HG02943 (cell line): ENCODE measurements around the gene CCT6A.
"Not testable (repeated sequence)": the region's sequence is repeated elsewhere in the genome, so short reads cannot be mapped to it uniquely, and the experiment has no call there.

Source experiments
- ATAC-seq: cut with Tn5 transposase; IDR thresholded peaks from one replicate; pipeline ENCODE4 v1.9.1; 2021; ENCODE audit warnings: mild to moderate bottlenecking, low read depth, moderate library complexity; ENCODE audit not compliant: unreplicated experiment

The CCT6A gene, protein sequence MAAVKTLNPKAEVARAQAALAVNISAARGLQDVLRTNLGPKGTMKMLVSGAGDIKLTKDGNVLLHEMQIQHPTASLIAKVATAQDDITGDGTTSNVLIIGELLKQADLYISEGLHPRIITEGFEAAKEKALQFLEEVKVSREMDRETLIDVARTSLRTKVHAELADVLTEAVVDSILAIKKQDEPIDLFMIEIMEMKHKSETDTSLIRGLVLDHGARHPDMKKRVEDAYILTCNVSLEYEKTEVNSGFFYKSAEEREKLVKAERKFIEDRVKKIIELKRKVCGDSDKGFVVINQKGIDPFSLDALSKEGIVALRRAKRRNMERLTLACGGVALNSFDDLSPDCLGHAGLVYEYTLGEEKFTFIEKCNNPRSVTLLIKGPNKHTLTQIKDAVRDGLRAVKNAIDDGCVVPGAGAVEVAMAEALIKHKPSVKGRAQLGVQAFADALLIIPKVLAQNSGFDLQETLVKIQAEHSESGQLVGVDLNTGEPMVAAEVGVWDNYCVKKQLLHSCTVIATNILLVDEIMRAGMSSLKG

DNA sequence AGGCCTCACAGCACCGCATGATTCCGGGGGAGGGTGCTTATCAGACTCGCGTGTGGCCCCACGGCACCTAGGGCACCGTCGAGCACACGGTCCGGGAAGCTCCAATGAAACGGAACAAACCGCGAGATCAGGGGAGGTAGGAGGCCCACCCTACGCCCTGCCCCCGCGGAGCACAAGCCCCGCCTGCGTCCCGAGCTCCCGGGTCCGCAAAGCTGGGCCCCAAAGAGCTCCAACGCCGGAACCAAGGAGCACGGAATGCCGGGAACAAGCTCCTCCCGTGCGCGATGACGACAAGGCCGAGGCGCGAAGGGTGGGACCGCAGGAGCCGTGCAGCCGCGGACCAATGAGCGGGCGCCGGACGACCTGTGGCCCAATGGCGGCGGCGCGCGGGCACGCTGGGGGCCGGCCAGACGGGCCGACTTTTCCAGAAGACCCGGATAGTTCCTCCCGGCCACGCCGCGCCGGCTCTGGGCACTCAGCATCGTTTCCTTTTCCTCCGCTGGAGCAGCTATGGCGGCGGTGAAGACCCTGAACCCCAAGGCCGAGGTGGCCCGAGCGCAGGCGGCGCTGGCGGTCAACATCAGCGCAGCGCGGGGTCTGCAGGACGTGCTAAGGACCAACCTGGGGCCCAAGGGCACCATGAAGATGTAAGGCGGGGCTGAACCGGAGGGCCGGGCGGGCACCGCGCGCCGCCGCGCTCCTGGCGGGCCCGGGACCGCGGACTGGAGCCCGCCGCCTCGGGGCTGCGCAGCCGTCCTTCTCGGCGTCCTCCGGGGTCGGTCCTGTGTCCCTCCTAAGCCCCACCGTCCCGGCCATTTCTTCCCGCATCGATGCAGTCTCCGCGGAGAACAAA lies at the start of gene CCT6A, which contains the start of gene PSPH:
CCT6A (plus strand) TSS at position 427 of the 853 bp plus-strand sequence; CDS start at position 511, 84 bp downstream.
PSPH (minus strand) TSS at position 106 of the 853 bp plus-strand sequence. CDS start 30,232 bp downstream, outside the sequence.
- peak; percentile 95 for ATAC-seq

DNA sequence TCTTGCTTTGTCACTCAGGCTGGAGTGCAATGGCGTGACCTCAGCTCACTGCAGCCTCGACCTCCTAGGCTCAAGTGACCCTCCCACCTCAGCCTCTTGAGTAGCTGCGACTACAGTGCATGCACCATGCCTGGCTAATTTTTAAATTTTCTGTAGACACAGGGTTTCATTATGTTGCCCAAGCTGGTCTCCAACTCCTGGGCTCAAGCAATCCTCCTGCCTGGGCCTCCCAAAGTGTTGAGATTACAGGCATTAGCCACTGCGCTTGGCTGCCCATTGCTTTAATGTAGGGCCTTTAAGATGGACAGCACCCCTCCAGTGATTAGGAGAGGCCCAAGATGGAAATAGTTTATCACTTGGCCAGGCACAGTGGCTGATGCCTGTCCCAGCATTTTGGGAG lies 47.8 kb upstream of the CCT6A start:
- ATAC-seq: no peak

DNA sequence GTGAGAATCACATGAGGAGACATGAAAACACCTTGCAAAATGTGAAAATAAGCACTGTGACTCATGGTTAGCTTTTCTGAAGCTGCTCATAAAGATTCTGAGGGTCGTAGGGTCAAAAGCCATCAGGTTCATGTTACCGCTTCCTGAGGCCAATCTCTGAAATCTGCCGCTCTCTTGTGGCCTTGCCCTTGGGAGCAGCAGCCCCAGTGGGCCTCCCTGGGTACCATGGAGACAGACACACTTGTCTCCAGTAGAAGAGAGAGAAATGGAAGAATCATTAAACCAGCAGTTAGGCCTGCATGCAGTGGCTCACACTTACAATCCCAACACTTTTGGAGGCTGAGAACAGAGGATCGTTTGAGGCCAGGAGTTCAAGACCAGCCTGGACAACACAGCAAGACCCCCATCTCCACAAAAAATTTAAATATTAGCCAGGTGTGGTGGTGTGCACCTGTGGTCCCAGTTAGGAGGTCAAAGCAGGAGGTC lies 44.4 kb upstream of the CCT6A start:
- no peak for ATAC-seq

DNA sequence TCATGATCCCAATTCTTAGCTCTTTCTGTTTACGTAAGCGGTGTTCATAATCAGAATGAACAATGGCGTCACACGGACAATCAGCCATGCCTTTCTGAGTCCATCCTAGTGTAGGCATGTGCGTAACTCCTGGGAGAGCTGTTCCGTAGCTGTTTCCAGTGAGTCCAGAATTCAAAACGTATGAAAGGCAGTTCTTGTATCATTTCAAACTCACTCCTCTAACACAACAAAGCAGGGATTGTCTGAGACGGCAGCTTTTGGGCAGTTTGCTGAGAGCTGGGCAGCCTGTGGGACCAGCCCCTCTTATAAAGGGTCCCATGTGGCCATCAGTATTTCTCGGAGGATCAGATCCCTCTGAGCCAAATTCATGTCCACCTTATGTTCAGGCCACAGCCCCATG lies 43.7 kb upstream of the CCT6A start:
- ATAC-seq: no peak

DNA sequence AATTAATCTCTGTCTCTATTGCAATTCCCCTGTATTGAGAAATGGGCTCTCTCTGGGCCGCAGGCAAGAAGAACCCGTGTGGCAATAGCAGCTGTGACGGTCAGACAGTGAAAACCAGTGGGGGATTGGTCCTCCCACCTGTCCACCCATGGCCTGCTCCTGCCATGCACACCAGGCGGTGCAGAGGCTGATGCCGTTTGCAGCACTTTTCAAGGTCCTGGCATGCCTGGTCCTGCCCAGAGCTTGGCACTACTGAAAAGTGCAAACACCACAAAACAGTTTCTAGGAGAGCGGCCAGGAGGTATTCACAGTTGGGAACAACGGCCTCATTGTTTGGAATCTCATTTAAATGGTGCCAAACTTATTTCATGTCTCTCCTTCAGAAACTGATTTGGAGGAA lies 41.9 kb upstream of the CCT6A start:
- no peak for ATAC-seq

DNA sequence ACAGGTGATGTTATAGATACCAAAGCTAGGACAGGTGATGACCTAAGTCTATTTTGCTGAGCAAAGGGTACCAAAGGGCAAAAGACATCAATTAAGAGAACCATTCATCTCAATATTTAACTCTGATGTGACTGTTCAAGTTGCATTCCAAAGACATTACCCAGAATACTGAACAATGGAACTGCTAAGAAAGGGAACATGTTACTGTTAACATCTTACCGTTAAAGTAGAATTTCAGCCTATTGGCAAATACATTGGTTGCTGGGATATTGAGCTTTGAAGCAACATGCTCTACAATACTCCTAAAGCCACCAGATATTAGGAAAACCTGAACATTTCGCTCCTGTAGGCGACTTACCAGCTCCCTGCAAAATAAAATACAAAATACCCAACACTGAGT lies 34.5 kb upstream of the CCT6A start:
- not testable (repeated sequence) for ATAC-seq

DNA sequence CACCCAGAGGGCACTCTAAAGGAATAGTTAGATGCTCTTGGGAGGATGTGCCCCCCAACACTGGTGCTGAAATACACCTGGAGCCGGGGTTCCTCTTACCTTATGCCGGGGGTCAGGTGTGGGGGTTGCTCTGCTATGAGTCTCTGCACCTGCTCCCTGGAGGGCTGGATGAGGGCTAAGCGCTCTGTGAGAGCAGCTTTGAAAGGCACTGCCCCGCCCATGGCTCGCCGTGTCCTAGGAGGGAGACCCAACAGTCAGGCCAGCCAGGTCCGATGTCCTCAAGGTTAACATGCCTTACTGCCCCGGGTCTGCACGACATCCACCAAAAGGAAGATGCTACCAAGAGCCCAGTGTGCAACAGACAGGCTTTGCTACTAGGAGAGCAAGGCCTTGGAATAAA lies 32.1 kb upstream of the CCT6A start:
- no peak for ATAC-seq

DNA sequence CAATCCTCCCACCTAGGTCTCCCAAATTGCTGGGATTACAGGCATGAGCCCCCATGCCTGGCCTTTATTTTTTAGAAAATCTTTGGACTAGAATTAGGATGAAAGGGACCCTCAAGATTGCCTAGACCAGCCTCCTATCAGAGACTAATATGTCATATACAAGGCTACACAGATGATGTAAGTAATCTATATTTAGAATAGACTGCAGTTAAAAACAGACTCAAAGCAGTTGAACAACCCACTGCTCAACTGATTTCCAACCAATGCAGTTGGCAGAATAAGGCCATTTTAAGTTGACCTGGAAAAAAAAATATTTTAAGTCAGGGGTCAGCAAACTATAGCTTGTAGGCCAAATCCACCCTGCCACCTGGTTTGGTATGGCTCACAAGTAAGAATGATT lies 28.1 kb upstream of the CCT6A start:
- ATAC-seq: no peak

DNA sequence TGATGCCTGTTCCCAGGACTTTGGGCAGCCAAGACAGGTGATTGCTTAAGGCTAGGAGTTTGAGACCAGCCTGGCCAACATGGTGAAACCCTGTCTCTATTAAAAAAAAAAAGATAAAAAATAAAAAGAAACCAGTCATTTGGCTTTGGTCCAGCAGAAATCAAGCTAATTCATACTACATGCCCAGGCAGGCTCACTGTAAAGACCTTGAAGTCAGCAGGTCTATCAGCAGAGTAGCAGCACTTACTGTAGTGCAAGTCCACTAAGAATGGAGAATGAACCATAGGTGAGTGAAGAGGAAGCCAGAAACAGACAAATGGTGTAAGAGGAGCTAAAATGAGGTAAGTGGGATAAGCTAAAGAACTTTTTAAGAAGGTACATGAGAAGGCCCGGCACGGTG lies 25.0 kb upstream of the CCT6A start:
- no peak for ATAC-seq

DNA sequence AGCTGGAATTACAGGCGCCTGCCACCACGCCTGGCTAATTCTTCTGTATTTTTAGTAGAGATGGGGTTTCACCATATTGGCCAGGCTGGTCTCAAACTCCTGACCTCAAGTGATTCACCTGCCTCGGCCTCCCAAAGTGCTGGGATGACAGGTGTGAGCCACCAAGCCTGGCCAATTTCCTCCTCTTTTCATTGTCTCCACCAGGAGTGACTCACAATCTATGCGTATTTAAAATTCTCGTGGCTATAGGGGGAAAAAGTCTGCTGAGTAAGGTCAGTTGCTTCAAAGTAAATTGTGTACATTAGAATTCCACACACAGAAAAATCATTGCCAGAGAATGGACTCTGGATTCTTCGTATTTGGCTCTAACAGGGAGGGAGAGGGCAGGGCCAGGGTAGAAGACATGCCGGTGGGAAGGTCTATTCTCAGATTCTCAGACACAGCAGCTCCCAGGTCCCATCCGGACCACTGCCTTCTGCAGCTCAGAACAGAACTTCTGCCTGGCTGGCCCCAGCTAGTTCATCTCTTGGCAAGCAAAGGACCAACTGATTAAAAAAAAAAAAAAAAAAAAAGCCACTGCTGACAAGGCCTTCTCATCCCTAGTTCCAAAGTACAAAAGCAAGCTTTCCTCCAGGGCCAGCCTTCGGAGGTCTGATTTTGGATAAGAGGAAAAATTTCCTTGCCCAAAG lies 22.5 kb upstream of the CCT6A start:
- no peak for ATAC-seq

DNA sequence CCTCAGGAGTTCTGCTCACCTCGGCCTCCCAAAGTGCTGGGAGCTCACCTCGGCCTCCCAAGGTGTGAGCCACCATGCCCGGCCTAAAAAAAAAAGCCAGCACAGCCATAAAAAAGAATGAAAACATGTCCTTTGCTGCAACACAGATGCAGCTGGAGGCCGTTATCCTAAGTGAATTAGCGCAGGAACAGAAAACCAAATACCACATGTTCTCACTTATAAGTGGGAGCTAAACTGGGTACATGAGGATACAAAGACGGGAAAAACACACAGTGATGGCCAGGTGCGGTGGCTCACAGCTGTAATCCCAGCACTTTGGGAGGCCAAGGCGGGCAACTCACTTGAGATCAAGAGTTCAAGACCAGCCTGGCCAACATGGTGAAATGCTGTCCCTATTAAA lies 21.2 kb upstream of the CCT6A start:
- ATAC-seq: no peak

DNA sequence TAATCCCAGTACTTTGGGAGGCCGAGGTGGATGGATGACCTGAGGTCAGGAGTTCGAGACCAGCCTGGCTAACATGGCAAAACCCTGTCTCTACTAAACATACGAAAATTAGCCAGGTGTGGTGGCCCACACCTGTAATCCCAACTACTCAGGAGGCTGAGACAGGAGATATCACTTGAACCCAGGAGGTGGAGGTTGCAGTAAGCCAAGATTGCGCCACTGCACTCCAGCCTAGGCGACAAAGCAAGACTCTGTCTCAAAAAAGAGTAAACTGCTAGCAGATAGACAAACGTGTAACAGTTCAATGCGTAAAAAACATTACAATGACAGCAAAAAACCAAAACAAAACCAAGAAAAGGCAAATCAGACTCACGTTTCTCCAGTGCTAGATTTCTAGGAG lies 20.0 kb upstream of the CCT6A start:
- ATAC-seq: not testable (repeated sequence)

DNA sequence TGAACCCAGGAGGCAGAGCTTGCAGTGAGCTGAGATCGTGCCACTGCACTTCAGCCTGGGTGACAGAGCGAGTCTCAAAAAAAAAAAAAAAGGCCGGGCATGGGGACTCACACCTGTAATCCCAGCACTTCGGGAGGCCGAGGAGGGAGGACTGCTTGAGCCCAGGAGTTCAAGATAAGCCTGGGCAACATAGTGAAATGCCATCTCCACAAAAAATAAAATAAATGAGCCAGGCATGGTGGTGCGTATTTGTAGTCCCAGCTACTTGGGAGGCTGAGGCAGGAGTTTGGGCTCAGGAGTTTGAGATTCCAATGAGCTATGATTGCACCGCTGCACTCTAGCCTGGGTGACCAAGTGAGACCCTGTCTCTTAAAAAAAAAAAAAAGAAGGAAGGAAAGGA lies 19.0 kb upstream of the CCT6A start:
- not testable (repeated sequence) for ATAC-seq

DNA sequence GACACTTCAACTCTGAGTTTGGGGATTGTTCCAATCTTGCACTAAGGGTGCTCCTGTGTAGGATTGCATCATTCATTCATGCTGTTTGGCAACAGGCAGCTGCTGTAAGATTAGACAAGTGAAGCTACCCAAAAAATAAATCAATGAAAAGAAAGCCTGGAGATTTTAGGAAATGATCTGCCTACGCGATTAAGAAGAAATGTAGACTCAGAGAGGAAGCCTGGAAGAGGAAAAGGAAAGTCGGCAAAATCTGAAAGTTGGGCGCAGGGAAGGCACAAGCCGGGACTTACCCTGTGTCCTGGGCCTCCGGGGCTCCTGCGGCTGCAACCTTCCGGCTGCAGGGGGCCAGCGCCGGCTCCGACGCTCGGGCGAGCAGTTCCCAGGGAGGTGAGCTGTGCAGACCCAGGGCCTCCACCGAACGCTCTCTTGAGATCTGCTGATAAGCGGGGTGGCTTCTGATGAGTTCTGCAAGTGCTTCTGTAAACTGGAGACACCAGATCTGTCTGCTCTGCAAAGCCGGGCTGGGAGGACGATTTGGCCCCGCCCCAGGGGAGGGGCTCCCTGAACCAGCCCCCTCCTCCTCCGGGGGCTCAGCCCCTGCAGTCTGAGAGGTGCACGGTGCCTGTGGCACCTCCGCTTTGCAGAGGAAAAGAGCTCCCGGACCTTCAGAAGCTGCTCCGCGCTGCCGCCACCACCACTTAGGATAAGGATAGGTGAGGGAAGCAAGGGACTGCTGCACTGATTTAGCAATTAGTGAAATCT lies 17.7 kb upstream of the CCT6A start:
- peak; percentile 97 for ATAC-seq

DNA sequence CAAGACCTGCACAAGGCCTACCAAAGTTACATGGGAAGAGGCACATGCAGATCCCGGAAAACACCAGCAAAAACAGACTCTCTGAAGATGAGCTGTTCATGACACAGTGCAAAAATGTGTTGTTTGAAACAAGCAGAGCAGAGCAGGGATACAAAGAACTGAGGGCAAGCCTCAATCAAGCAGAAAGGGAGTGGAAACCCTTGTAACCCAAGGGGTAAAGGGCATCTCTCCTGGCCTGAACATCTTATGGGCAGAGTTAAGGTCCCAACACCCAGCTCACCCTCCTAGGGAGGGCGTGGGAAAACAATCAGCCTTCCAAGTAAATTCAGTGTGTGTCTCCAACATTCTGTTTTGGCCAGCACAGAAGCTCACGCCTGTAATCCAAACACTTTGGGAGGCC lies 10.8 kb upstream of the CCT6A start:
- ATAC-seq: no peak

DNA sequence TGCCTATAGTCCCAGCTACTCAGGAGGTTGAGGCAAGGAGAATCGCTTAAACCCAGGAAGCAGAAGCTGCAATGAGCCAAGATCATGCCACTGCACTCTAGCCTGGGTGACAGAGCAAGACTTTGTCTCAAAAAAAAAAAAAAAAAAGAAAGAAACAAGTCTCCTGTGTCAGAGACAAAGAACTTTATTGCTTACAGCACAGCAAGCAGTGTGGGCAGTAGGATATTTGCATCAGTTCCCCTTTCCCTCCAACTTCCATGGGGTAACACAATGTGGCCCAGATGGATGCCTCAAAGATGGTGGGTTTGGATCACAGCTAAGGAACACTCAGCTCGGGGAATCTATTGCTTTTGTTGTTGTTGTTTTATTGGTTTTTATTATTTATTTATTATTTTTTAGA lies 5.8 kb upstream of the CCT6A start:
- ATAC-seq: not testable (repeated sequence)

DNA sequence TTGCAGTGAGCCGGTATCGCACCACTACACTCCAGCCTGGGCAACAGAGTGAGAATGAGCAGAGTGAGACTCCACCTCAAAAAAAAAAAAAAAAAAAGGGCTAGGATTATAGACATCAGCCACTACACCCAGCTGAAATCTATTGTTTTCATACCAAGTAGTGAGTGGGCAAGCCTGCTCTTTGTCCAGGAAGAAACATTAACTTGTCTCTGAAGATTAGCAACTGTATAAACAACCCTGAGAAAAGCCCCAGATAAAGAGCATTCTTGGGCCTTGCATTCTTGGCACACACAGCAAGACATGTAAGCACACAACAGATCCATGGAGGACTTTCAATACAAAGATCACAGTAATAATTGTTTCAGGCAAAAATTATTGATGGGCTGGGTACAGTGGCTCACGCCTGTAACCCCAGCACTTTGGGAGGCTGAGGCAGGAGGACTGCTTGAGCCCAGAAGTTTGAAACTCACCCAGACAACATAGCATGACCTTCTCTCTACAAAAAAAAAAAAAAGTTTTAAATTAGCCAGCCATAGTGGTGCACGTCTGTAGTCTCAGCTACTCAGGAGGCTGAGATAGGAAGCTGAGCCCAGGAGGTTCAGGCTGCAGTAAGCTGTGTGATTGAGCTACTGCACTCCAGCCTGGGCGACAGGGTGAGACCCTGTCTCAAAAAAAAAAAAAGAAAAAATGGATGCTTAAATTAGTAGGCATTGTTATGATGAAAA lies 4.7 kb upstream of the CCT6A start:
- no peak for ATAC-seq

DNA sequence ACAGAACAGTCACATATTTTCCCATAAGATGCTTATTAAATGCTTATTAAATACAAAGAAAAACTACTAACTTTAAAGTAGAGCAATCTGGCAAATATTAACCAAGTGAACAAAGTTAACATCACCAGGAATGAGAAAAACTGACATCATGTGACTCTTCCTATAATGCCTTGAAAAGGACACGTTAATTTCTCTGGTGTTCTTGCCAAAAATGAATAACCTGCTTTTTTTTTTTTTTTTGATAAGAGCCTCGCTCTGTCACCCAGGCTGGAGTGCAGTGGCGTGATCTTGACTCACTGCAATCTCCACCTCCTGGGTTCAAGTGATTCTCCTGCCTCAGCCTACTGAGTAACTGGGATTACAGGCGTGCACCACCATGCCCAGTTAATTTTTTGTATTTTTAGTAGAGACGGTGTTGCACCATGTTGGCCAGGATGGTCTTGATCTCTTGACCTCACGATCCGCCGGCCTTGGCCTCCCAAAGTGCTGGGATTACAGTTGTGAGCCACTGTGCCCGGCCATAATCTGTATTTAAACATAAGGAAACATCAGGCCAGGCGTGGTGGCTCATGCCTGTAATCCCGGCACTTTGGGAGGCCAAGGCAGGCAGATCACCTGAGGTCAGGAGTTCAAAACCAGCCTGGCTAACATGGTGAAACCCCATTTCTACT lies 4.0 kb upstream of the CCT6A start:
- not testable (repeated sequence) for ATAC-seq

DNA sequence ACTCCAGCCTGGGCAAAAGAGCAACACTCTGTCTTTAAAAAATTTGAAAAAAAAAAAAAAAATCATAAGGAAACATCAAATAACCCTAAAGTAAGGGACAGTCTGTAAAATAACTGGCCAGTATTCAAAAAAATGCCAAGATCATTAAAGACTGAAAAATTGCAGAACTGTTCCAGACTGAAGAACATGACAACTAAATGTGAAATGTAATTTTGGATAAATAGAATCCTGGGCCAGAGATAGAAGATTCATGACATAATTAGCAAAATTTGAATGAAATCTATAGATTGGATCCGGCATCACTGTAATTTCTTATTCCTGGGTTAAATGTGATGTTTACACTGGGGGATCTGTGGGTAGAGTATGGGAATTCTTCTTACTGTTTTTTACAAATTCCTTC lies 3.3 kb upstream of the CCT6A start:
- no peak for ATAC-seq
